Measurements from ENCODE around the gene CUL3. TPM values are rescaled to one million over a fixed set of nuclear protein-coding genes. Genes with fewer than 3 reads are reported as not detected.
"Not testable (repeated sequence)": the region's sequence is repeated elsewhere in the genome, so short reads cannot be mapped to it uniquely, and the experiment has no call there.

Gene CUL3
- total and polyA plus RNA-seq, 7 donors: 59.3 to 85.3 (median 65.6) TPM

- DNase-seq: no peak
- H3K4me1 ChIP-seq: peaks cover 0 to 24% (median 11%) of the 10 kb centered on the region in 4 donors
- H3K27me3 ChIP-seq: no peaks in the 10 kb centered on the region
- H3K36me3 ChIP-seq: no peaks in the 10 kb centered on the region
- H3K4me3 ChIP-seq: no peak overlapping the region
- H3K27ac ChIP-seq: no peak overlapping the region
- H3K9me3 ChIP-seq: no peaks in the 10 kb centered on the region
- WGBS, 2 donors: 65 to 75% methylated on average over 3 of the region's 3 CpGs
- no peak for TF ChIP-seq POLR2AphosphoS5 (IDR thresholded peaks at IDR 0.05)
- no peak for TF ChIP-seq POLR2A (IDR thresholded peaks at IDR 0.05)
- no peak for TF ChIP-seq EP300 (IDR thresholded peaks at IDR 0.05)
- TF ChIP-seq CTCF (IDR thresholded peaks at IDR 0.05): no peak
- intact Hi-C loops (cut with DNase I): no loop called here
Observed at GRCh38 chr2:224513991-224514390, 71.2 kb downstream of the CUL3 start.

DNA sequence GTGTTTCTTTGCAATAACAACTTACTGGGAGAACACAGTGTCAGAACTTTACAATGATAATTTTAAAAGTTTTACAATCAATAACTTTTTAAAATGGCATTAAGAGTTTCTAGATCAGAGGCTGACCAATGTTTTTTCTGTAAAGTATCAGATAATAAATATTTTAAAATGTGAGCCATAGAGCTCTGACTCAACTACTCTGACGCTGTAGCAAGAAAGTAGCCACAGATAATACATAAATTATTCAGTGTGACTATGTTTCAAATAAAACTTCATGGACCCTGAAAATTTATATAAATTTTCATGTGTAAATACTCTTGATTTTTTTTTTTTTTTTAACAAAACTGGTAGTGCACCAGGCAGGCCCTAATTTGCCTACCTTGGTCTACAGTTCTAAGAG is 77.4 kb downstream of the CUL3 start:
- WGBS, 2 donors: 93 to 96% methylated on average over 1 of the region's 1 CpG
- intact Hi-C loops (cut with DNase I): no loop called here
- Histone ChIP-seq H3K9me3 (no peaks in the 10 kb centered on the region), H3K27ac (no peak overlapping the region), H3K4me3 (no peak overlapping the region), H3K4me1 (no peaks in the 10 kb centered on the region), H3K27me3 (no peaks in the 10 kb centered on the region), H3K36me3 (peaks cover 0 to 35% (median 18%) of the 10 kb centered on the region in 4 donors)
- no peak for TF ChIP-seq EP300 (IDR thresholded peaks at IDR 0.05)
- TF ChIP-seq POLR2AphosphoS5 (IDR thresholded peaks at IDR 0.05): no peak
- no peak for TF ChIP-seq POLR2A (IDR thresholded peaks at IDR 0.05)
- TF ChIP-seq CTCF (IDR thresholded peaks at IDR 0.05): no peak
- no peak for DNase-seq

- intact Hi-C loops (cut with DNase I): no loop called here
- H3K4me1 ChIP-seq: no peaks in the 10 kb centered on the region
- H3K4me3 ChIP-seq: no peak overlapping the region
- no peak overlapping the region for H3K27ac ChIP-seq
- H3K9me3 ChIP-seq: no peaks in the 10 kb centered on the region
- peaks cover 0 to 48% (median 19%) of the 10 kb centered on the region in 4 donors for H3K36me3 ChIP-seq
- no peaks in the 10 kb centered on the region for H3K27me3 ChIP-seq
- no peak for DNase-seq
- TF ChIP-seq EP300 (IDR thresholded peaks at IDR 0.05): no peak
- TF ChIP-seq POLR2AphosphoS5 (IDR thresholded peaks at IDR 0.05): no peak
- no peak for TF ChIP-seq POLR2A (IDR thresholded peaks at IDR 0.05)
- TF ChIP-seq CTCF (IDR thresholded peaks at IDR 0.05): no peak
- WGBS, 2 donors: 97 to 99% methylated on average over 1 of the region's 1 CpG
Observed at GRCh38 chr2:224506494-224506893, 78.7 kb downstream of the CUL3 start.

- H3K4me1 ChIP-seq: no peaks in the 10 kb centered on the region
- no peak for DNase-seq
- intact Hi-C loops (cut with DNase I): no loop called here
- H3K9me3 ChIP-seq: no peaks in the 10 kb centered on the region
- peaks cover 6 to 95% (median 13%) of the 10 kb centered on the region in 4 donors for H3K36me3 ChIP-seq
- H3K27me3 ChIP-seq: no peaks in the 10 kb centered on the region
- no peak for TF ChIP-seq POLR2A (IDR thresholded peaks at IDR 0.05)
- no peak for TF ChIP-seq EP300 (IDR thresholded peaks at IDR 0.05)
- no peak for TF ChIP-seq POLR2AphosphoS5 (IDR thresholded peaks at IDR 0.05)
- no peak for TF ChIP-seq CTCF (IDR thresholded peaks at IDR 0.05)
- no peak overlapping the region for H3K27ac ChIP-seq
- 89 to 92% methylated on average over 3 of the region's 3 CpGs for WGBS, 2 donors
- no peak overlapping the region for H3K4me3 ChIP-seq
Observed at GRCh38 chr2:224498991-224499390, 86.2 kb downstream of the CUL3 start.

DNA sequence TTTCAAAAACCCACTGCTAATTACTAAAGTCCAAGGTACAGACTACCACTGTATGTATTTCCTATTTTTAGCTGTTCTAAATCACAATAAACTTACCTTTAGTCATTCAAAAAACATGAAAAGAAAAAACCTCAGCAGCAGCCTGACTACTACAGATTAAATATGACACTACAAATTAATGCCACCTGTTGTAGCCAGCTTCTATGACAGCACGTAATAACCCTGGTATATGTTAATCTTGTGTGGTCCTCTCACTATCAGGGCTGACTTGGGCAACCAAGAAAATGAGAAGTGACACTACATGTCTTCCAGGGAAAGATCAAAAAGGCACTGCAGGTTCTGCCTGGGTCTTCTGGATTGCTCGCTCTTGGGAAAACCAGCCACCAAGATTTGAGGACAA is 92.6 kb downstream of the CUL3 start:
- no peak overlapping the region for H3K4me3 ChIP-seq
- H3K9me3 ChIP-seq: no peaks in the 10 kb centered on the region
- peaks cover 8 to 32% (median 8%) of the 10 kb centered on the region in 4 donors for H3K36me3 ChIP-seq
- WGBS, 2 donors: 95 to 97% methylated on average over 2 of the region's 2 CpGs
- H3K4me1 ChIP-seq: no peaks in the 10 kb centered on the region
- no peaks in the 10 kb centered on the region for H3K27me3 ChIP-seq
- intact Hi-C loops (cut with DNase I): no loop called here
- no peak for DNase-seq
- TF ChIP-seq POLR2A (IDR thresholded peaks at IDR 0.05) (no peak), POLR2AphosphoS5 (IDR thresholded peaks at IDR 0.05) (no peak), EP300 (IDR thresholded peaks at IDR 0.05) (no peak), CTCF (IDR thresholded peaks at IDR 0.05) (no peak)
- H3K27ac ChIP-seq: no peak overlapping the region

DNA sequence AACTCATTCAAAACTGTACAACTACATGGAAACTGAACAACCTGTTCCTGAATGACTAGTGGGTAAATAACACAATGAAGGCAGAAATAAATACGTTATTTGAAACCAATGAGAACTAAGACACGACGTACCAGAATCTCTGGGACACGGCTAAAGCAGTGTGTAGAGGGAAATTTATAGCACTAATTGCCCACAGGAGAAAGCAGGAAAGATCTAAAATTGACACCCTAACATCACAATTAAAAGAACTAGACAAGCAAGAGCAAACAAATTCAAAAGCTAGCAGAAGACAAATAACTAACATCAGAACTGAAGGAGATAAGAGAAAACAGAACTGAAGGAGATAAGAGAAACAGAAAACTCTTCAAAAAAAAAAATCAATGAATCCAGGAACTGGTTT is 97.2 kb downstream of the CUL3 start:
- DNase-seq; H3K36me3 ChIP-seq; intact Hi-C loops (cut with DNase I); H3K27me3 ChIP-seq; H3K4me3 ChIP-seq; H3K27ac ChIP-seq; H3K9me3 ChIP-seq: not testable (repeated sequence)
- H3K4me1 ChIP-seq: peaks cover 0 to 29% (median 17%) of the 10 kb centered on the region in 4 donors
- 97 to 98% methylated on average over 4 of the region's 4 CpGs for WGBS, 2 donors

GRCh38 chr2:224485081-224486014 is 99.8 kb downstream of the CUL3 start:
- intact Hi-C loops (cut with DNase I); H3K4me3 ChIP-seq; H3K27me3 ChIP-seq; H3K9me3 ChIP-seq; DNase-seq: not testable (repeated sequence)
- Histone ChIP-seq H3K36me3 (peaks cover 0 to 11% (median 0%) of the 10 kb centered on the region in 4 donors), H3K27ac (peak overlapping the region in 1 of 4 donors; percentile 38), H3K4me1 (peaks cover 0 to 31% (median 19%) of the 10 kb centered on the region in 4 donors)
- WGBS, 2 donors: 62 to 77% methylated on average over 18 of the region's 18 CpGs
